PFSK-1 (cell line): ENCODE results near the gene YWHAQ.

Experiments
- POLR2AphosphoS5 ChIP-seq: IDR thresholded peaks from 2 replicates; pipeline ENCODE4 v1.6.1; 2012; ENCODE audit warnings: low read depth, mild to moderate bottlenecking, control low read depth, low read length, moderate library complexity
- REST ChIP-seq, 2 experiments: IDR thresholded peaks; 2 replicates each; pipeline versions ENCODE4 v1.6.1 to v1.8.0; 2011 to 2012; ENCODE audit warnings: low read depth in 2 of 2, low read length in 2 of 2, control low read depth in 1 of 2, inconsistent platforms in 1 of 2, mild to moderate bottlenecking in 1 of 2, moderate library complexity in 1 of 2; ENCODE audit not compliant: insufficient read depth in 1 of 2
- SIN3A ChIP-seq: IDR thresholded peaks from 2 replicates; pipeline ENCODE4 v1.6.1; 2012; ENCODE audit warnings: mild to moderate bottlenecking, low read length, moderate library complexity, borderline replicate concordance; ENCODE audit not compliant: insufficient read depth
- TAF1 ChIP-seq: IDR thresholded peaks from 2 replicates; pipeline ENCODE4 v1.6.1; 2012; ENCODE audit warnings: low read length, control low read depth, borderline replicate concordance; ENCODE audit not compliant: insufficient read depth

DNA sequence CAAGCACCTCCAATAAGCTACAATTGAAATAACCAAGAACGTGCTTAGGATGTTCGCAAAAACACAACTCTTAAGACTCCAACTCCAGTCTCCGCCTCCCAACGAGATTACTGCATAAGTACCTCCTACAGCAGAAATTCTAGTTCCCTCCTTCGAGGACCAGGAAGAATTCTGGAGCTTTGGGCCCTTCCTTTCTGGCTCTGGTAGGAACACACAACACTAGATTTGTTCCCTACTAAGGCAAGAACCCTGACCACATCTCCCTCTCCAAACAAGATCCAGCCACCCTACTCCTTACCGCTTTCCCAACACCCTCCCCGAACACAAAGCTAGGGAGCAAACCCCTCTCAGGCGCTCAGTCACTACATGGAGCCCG lies 75.9 kb downstream of the YWHAQ start:
- TF ChIP-seq TAF1 (no peak), REST (IDR thresholded peaks at IDR 0.05; ENCODE audit: insufficient read depth in 1 of 2, low read depth in 2 of 2, low read length in 2 of 2) (no peak), POLR2AphosphoS5 (no peak; the same call in 1 of the 2 replicates), SIN3A (no peak)
